CD4-positive, alpha-beta T cell treated with Interleukin-2 at 100 ng/mL for 4 hours (primary cell): Measurements from ENCODE around the gene DEXI.

Experiments
- DNase-seq: peaks from one replicate; pipeline ENCODE4 v3.0.0-alpha.2; 2020; ENCODE audit warnings: low spot score

Gene DEXI

GRCh38 chr16:10942352-10943063 lies at the start of gene DEXI:
Gene DEXI (minus strand): TSS chr16:10942468. CDS start chr16:10942005, 463 bp downstream.
- DNase-seq = peak; percentile 95

GRCh38 chr16:10990378-10990777 lies 48.1 kb upstream of the DEXI start:
- no peak for DNase-seq

GRCh38 chr16:10989559-10989958 lies 47.3 kb upstream of the DEXI start:
- no peak for DNase-seq

- no peak for DNase-seq
Observed at GRCh38 chr16:10988879-10989278, 46.6 kb upstream of the DEXI start.

- peak; percentile 48 for DNase-seq
Observed at GRCh38 chr16:10988164-10988803, 46.0 kb upstream of the DEXI start.

- peak; percentile 25 for DNase-seq
Observed at GRCh38 chr16:10987361-10988163, 45.3 kb upstream of the DEXI start.

GRCh38 chr16:10984509-10984908 lies 42.2 kb upstream of the DEXI start:
- no peak for DNase-seq

- DNase-seq = no peak
Observed at GRCh38 chr16:10983159-10983558, 40.9 kb upstream of the DEXI start.

- DNase-seq = no peak
Observed at GRCh38 chr16:10982465-10983150, 40.3 kb upstream of the DEXI start.

- DNase-seq = peak; percentile 37
Observed at GRCh38 chr16:10981697-10982216, 39.5 kb upstream of the DEXI start.

GRCh38 chr16:10980813-10981212 lies 38.5 kb upstream of the DEXI start:
- DNase-seq = no peak

GRCh38 chr16:10979717-10980601 lies 37.7 kb upstream of the DEXI start:
- no peak for DNase-seq

GRCh38 chr16:10978871-10979446 lies 36.7 kb upstream of the DEXI start:
- DNase-seq = no peak

- no peak for DNase-seq
Observed at GRCh38 chr16:10978124-10978523, 35.9 kb upstream of the DEXI start.

- no peak for DNase-seq
Observed at GRCh38 chr16:10976634-10977033, 34.4 kb upstream of the DEXI start.

- DNase-seq = no peak
Observed at GRCh38 chr16:10972819-10973464, 30.7 kb upstream of the DEXI start.

- DNase-seq = no peak
Observed at GRCh38 chr16:10972108-10972818, 30.0 kb upstream of the DEXI start.

- peak; percentile 74 for DNase-seq
Observed at GRCh38 chr16:10971560-10971961, 29.3 kb upstream of the DEXI start.

- no peak for DNase-seq
Observed at GRCh38 chr16:10970065-10970464, 27.8 kb upstream of the DEXI start.

- no peak for DNase-seq
Observed at GRCh38 chr16:10969615-10970014, 27.3 kb upstream of the DEXI start.
